Amygdala (tissue), 56 donors: ENCODE measurements around the gene LTBR.

Experiments
- DNase-seq, 56 donors: peaks; one replicate each; lab custom pipeline; 2025; lab: John Stamatoyannopoulos, UW

LTBR gene

DNA sequence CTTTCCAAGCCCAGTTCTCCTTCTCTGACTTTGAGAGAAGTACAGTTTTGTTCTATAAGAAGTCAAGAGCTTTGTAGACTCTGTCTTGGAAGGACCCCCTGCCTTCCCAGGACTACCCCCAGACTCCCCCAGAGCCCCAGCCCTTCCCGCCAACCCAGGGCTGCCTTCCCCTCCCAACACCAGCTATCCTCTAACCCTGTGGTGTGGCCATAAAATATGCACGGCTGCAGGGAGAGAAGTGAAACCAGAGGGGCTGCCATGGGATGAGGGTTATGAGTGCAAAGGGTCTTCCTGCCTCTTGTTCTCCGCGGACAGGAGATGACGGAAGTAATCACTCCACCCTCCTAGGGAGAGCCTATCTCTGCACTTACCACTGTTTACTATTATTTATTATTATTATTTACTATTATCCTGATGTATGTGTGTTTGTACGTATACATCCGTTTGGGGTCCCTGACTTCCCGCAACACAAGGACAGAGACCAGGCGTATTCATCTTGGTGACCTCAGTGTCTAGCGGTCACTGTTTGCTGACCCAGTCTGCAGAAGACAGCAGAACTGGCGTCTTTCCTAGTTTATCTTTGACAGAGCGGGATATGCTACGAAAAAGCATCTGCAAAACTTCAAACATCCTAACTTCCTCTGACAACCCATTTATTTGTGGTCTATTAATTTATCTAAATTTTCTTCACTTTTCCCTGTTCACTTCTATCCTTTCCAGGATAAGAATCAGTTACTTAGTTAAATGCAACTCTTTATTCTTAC lies 5.1 kb upstream of the LTBR start:
- DNase-seq = peak in 2 of 56 donors; percentile 17 to 33

DNA sequence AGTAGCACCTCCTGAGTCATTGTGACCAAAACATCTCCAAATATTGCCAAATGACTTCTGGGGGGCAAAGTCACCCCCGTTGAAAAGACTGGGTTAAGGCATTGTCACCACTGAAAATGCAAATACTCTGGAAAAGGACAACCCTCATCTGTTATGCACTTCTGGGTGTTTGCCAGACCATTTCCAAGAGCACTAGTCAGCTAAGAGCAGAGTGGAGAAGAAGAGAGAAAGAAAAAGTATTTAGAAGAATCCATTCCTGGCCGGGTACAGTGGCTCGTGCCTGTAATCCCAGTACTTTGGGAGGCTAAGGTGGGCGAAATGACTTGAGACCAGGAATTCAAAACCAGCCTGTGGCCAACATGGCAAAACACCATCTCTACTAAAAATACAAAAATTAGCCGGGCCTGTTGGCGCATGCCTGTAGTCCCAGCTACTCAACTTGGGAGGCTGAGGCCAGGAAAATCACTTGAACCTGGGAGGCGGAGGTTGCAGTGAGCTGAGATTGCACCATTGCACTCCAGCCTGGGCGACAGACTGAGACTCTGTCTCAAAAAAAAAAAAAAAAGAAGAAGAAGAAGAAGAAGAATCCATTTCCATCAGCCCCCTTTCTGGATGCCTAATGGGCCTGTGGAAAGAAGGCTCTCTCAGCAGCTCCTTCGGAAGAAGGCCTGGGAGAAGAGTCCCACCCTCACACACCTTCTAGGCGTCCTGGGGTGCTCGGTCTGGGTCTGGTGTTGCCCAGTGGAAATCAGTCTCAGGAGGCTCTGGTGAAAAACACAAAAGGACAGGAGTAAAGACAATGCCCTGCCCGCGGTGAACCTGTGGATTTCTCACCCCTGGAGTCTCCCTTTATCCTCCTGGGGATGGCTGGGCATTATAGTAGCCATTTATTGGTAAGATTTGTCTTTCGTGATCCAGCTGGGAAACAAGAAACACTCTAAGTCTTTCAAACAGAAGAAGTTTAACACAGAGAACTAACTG lies 3.5 kb upstream of the LTBR start:
- DNase-seq = no peak

DNA sequence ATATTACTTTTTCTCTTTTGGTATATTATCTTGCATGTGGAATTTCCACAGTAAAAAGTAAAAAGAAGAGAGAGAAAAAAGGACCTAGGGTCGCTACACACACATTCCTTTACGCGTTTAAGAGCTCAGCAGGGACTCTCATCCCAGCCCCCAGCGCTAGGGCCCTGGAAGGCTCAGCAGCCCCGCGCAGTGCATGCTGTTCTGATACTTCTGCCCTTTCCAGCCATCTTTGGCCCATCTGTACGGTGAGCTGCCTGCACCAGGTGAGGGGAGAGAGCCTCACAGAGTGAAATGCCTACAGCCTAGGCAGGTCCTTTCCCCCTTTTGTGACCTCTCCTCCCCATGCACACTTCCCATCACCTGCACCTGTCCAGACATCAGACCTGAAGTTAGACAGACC lies 1.6 kb upstream of the LTBR start:
- DNase-seq = no peak

DNA sequence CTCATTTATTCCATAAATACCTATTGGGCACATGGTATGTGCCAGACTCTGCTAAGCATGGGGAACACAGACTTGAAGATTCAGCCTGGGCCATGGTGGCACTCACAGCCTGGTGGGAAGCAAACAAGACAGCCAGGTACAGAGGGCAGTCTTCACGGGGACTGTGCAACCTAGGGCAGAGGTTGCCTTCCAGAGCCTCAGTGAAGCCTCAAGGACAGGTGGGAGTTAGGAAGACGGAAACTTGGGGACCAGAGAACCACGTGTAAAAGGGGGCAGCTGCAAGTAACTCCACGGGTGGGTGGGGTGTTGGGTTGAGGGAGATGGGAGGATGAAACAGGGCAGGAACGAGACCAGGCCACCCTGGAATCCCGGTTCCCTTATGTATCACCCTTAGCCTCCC lies 980 bp upstream of the LTBR start:
- no peak for DNase-seq

DNA sequence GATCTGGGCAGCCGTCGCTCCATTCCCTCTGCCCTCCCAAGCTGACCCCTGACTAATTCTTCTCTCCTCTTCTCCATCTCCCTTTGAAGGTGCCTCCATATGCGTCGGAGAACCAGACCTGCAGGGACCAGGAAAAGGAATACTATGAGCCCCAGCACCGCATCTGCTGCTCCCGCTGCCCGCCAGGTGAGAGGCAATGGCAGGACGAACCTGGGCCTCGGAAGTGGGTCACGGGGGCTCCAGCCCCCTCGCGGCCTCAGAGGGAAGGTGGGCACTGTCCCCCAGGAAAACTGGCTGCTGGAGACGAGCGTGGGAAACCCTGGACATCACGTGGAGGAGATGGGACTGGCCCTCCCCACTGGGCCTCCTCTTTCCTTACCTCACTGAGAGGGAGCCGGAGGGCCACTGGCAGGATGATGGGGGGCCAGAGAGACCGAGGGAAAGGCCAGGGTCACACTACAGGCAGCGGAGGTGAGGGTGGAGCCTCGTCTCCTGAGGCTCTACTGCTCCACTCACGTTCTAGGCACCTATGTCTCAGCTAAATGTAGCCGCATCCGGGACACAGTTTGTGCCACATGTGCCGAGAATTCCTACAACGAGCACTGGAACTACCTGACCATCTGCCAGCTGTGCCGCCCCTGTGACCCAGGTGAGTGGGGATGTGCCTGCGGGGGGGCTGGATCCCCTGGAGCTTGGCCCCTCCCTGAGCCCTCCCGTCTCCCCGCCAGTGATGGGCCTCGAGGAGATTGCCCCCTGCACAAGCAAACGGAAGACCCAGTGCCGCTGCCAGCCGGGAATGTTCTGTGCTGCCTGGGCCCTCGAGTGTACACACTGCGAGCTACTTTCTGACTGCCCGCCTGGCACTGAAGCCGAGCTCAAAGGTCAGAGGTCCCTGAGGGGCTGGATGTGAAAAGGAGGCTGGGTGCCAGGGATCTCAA lies 806 bp downstream of the LTBR start:
- DNase-seq = no peak

DNA sequence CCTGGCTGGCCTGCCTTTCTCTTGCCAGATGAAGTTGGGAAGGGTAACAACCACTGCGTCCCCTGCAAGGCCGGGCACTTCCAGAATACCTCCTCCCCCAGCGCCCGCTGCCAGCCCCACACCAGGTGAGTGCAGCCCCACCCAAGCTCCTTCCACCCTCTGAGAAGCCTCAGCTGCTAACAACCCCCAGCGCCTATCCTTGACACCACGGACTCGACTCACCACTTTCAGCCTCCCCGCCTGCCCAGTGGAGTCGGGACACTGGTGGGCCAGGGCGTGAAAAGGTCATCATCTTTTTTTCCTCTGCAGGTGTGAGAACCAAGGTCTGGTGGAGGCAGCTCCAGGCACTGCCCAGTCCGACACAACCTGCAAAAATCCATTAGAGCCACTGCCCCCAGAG lies 2.1 kb downstream of the LTBR start:
- DNase-seq = no peak

DNA sequence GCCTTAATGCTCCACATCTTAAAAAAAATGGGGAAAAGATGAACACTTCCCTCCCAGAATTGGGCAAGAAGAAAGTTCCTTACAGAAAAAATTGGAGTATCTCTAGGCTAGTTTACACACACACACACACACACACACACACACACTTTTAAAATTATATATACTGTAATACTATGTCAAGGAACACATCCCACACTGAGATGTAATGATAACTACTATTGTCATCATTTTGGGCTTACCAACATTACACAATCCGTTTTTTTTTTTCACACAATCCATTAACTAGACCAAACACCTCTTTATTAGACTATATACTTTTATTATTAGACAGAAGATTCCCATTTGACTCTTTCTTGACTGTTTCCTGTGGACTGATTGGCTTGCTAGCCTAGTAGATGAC lies 2.5 kb downstream of the LTBR start:
- DNase-seq = no peak

DNA sequence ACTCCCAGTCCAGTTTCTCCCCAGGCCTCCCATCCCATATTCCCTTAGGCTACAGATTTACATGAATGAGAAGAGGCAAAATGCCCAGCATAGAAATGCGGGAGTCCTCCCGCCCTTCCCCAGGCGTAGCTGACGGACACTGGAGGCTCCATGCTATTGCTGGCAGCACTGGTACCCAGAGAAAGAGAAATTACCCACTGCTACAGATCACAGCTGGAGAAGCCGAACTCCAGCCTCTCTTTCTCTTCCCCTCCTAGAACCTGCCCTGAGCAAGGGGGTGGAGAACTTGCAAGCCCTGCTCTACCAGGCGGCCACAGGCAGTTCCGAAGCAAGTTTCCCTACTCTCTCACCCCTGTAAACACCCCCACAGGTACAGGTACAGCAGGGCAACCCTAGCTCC lies 3.6 kb downstream of the LTBR start:
- DNase-seq = no peak

DNA sequence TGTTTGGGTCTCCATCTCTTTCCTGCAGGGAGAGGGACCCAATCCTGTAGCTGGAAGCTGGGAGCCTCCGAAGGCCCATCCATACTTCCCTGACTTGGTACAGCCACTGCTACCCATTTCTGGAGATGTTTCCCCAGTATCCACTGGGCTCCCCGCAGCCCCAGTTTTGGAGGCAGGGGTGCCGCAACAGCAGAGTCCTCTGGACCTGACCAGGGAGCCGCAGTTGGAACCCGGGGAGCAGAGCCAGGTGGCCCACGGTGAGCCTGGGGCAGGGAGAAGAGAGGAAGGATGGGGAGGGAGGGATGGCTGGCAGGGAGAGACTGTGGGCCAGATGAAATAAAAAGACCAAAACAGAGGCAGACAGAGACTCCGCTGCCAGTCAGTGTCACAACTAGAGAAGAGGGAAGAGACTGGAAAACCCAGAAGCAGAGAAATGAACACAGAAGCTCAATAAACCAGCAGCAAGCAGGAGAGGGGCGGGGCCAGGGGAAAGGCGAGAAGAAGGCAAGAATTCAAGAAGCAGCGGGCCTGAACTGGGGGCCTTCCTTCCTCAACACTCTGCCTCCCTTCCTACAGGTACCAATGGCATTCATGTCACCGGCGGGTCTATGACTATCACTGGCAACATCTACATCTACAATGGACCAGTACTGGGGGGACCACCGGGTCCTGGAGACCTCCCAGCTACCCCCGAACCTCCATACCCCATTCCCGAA lies 6.3 kb downstream of the LTBR start:
- DNase-seq = no peak

DNA sequence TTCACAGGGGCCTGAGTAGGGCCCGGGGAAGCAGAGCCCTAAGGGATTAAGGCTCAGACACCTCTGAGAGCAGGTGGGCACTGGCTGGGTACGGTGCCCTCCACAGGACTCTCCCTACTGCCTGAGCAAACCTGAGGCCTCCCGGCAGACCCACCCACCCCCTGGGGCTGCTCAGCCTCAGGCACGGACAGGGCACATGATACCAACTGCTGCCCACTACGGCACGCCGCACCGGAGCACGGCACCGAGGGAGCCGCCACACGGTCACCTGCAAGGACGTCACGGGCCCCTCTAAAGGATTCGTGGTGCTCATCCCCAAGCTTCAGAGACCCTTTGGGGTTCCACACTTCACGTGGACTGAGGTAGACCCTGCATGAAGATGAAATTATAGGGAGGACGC lies 7.1 kb downstream of the LTBR start:
- DNase-seq = no peak

DNA sequence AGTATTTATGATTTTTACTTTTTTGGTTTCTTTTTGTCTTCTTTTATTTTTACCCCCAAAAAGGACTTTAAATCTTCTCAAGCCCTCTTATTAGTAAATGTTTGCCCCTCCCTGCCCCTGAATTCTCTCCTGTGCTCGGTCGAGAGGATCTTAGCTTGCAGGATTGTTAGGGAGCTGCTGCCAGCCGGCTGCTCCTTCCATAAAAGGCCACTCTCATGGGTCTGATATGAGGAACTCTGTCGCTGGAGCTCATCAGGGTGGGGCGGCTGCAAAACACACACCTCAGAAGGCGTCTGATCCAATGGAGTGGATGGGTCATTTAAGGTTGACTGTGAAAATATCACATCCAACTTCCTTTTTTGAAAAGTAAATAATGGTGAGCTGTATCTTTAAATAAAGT lies 8.5 kb downstream of the LTBR start:
- no peak for DNase-seq

DNA sequence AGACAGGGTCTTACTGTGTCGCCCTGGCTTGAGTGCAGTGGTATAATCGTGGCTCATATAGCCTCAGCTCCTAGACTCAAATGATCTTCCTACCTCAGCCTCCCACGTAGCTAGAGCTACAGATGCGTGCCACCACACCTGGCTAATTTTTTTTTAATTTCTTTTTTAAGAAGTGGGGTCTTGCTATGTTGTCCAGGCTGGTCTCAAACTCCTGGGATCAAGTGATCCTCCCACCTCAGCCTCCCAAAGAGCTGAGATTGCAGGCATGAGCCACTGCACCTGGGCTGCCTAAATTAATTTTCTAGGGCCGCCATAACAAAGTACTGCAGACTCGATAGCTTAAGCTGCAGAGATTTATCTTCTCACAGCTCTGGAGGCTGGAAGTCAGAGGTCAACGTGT lies 9.1 kb downstream of the LTBR start:
- no peak for DNase-seq

DNA sequence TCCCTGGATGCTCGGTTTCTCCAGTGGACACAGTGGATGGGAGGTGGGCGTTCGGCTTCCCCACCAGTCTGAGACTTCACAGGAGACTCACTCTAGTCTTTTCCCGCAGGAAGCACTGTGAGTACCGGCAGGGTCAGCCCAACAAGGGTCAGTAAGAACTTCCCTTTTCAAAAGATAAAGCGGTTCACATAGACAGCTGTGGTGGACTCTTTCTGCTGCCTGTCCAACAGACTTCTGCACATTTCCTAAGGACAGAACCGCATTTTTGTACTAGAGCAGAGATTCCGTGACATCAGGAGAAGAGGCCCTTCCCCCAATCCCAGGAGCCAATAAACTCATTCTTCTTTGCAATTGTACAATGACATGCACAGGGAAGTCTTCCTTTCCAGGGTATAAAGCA lies 10.4 kb downstream of the LTBR start:
- peak in 2 of 56 donors; percentile 6 to 10 for DNase-seq

DNA sequence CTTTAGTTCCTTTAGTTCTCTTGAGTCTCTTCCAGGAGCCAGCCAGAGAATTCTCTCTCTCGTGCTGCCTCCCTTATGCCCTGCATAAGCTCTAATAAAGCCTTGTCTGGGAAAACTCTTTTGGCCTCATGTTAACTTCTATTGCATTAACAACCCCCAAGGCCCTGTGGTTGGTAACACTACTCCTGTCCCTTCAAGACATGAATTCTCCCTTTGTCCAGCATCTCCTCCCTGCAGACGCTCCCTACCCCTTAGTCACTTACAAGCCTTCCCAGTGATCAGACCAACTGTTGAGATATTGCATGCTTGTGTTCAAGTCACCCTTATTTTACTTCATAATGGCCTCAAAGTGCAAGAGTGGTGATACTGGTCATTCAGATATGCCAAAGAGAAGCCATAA lies 12.1 kb downstream of the LTBR start:
- DNase-seq = no peak

DNA sequence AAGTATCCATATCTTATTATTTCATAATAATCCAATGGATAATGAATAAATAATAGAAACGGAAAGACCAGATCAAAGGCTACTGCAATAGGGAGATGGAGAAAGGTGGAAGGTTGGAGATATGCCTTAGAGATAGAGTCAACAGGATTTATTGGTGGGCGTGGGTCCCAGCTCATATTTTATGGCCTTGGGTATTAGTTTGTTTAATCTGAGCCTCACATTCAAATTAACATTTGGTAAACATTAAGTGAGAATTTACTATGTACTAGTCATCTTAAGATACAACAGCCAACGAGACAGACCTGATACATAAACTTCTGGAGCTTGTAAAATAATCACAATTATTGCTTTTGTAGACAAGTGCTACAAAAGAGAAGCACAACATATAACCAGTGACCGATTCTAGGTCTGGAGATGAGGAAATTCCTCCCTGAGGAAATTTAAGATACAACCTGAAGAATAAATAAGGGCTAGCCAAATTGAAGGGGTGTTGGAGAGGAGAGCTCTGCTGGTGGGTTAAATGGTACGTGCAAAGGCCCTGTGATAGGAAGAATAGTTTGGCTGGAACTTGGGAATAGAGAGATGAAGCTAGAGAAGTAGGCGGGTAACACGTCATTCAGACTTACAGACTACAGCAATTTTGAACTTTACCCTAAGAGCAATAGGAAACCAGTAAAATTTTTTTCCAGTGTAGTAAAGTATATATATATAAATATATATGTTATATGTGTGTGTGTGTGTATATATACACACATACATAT lies 16.1 kb downstream of the LTBR start:
- DNase-seq = no peak

DNA sequence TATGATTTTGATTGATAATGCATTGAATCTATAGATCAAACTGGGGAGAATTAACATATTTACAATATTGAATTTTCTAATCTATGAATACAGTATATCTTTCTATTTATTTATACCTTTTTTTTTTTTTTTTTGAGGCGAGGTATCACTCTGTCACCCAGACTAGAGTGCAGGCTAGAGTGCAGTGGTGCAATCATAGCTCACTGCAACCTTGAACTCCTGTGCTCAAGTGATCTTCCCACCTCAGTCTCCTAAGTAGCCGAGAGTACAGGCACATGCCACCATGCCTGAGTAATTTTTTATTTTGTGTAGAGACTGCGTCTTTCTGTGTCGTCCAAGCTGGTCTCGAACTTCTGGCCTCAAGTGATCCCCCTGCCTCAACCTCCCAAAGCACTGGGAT lies 20.4 kb downstream of the LTBR start:
- DNase-seq = no peak

DNA sequence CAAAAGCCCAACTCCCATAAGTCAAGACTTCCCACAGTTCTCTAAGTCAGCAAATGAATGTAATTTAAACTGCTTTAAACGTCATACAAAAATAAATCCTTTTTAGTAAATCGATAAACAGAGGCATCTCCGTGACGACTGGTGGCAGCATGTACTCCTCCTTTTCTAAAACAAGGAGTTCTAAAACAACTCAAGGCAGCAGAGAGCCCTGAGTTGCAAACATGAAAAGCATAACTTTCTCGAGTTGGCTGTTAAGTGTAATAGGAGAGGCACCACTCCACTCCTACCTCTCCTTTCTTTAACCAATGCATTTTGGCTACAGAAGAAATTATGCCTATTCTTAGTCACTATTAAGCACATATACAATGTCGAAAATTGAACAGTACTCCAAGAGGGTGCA lies 22.0 kb downstream of the LTBR start:
- no peak for DNase-seq

DNA sequence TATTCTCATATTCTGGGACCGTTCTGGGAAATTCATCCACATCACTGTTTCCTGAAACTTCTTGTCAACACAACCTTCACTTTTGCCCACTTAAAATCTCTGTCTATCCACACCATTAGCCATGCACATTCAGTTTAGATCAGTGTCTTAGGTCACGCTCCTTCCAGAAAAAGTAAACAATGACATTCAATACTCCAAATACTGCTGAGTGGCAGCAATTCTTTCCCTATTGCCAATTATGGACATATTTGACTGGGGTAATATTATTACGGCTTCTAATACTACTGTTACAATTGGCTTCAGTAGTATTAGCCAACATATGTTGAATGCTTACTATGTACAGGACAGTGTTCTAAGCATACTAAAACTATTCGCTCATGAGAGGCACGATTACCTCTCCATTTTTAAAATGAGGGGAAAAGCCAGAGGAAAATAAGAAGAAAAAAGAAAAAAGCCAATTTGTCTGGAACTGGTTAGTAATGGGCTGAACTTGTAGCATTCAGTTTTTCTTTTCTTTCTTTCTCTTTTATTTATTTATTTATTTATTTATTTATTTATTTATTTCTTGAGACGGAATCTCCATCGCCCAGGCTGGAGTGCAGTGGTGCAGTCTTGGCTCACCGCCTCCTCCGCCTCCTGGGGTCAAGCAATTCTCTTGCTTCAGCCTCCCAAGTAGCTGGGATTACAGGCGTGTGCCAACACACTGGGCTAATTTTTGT lies 23.4 kb downstream of the LTBR start:
- no peak for DNase-seq

DNA sequence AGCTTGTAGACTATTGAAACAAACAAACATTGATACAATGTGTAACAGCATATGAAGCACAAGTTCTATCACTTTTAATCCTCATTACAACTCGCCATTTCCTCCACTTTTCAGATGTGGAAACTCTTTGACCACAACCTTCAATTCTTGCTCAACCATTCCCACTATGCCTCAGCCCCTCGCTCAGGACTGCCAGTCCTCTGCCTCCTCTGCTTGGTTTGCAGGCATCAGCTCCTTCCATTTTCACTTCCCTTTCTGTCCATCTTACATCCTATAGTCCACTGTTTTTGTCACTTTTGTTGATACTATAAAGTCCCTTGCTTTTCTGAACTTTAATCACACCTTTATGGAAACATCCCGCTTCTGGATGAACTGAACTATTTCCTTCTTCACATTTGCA lies 32.6 kb downstream of the LTBR start:
- peak in 4 of 56 donors; percentile 7 to 21 (median 12) for DNase-seq
